Fibroblast of pulmonary artery (primary cell): ENCODE results near the gene ENTPD1.

Experiments used
- DNase-seq: peaks from one replicate; pipeline ENCODE4 v3.0.0-alpha.2; 2010; ENCODE audit warnings: low read depth
- H3K4me3 ChIP-seq: replicated peaks from 2 replicates; pipeline ENCODE4 v1.5.1; 2011; ENCODE audit warnings: low read depth, mild to moderate bottlenecking, control low read depth, low read length, moderate library complexity
- TF ChIP-seq, protein P1 (sequence below): IDR thresholded peaks from 2 replicates; pipeline ENCODE4 v1.5.1; 2011; ENCODE audit warnings: mild to moderate bottlenecking, control low read depth, low read length, inconsistent platforms; ENCODE audit errors: missing control alignments

ENTPD1 gene

DNA sequence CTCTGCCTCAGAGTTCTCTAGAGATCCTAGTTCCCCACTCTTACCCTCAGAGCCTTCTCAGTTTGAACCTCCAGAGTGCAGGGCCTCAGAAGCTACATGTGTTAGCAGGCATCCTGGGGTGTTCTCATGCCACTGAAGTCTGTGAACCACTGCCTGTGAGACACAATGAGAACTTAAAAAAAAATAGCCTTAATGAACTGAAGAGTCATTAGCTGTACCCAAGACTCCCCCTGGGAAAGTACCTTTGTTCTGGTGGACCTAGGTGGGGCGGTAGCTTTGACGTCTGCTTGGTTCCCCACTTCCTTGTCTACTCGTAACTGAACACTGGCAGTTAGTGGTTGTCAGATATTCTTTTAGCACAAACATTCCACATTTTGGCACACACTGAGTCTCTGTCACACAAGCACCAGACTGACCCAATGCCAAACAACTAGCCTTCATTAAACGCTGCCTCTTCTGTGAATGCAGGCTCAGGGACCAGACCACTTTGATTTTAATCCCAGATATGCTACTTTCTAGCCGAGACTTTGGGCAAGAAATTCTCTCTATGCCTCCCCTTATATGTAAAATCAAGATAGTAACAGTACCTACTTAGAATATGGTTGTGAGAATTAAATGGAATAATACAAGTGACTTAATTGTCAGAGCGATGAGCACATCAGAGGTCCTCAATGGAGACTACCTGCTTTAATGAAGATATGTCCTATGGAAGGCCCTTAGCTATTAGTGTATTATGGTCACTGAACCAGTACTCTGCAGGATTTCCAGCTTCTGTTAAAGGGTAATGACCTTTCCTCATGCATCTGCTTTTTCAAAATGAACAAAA is 76.5 kb downstream of the ENTPD1 start:
- no peak overlapping the region for H3K4me3 ChIP-seq
- TF ChIP-seq, protein P1, sequence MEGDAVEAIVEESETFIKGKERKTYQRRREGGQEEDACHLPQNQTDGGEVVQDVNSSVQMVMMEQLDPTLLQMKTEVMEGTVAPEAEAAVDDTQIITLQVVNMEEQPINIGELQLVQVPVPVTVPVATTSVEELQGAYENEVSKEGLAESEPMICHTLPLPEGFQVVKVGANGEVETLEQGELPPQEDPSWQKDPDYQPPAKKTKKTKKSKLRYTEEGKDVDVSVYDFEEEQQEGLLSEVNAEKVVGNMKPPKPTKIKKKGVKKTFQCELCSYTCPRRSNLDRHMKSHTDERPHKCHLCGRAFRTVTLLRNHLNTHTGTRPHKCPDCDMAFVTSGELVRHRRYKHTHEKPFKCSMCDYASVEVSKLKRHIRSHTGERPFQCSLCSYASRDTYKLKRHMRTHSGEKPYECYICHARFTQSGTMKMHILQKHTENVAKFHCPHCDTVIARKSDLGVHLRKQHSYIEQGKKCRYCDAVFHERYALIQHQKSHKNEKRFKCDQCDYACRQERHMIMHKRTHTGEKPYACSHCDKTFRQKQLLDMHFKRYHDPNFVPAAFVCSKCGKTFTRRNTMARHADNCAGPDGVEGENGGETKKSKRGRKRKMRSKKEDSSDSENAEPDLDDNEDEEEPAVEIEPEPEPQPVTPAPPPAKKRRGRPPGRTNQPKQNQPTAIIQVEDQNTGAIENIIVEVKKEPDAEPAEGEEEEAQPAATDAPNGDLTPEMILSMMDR, result no peak
- no peak for DNase-seq

DNA sequence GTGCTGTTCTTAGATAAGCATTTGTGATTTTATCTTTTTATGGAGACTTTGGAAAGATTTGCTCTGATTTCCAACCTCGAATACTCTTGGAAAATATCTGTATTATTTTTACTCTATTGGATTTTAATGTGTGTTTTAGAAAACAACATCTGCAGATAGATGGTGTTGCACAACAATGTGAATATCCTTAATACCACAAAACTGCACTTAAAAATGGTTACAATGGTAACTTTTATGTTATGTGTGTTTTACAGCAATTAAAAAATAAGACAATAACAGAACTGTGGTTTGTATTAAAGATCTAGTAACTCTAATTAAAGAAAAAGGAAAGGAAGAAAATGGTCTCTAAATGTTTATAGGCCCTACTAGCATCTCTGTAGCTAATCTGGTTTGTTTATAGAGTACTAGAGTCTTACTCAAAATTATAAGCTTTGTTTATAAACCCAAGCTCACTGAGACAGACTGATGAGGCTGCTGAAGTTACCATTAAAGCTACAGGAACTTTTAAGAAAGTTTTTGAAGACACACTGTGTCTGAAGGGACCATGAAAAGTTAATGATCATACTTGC is 77.2 kb downstream of the ENTPD1 start:
- H3K4me3 ChIP-seq, result no peak overlapping the region
- TF ChIP-seq, protein P1, result no peak
- no peak for DNase-seq

DNA sequence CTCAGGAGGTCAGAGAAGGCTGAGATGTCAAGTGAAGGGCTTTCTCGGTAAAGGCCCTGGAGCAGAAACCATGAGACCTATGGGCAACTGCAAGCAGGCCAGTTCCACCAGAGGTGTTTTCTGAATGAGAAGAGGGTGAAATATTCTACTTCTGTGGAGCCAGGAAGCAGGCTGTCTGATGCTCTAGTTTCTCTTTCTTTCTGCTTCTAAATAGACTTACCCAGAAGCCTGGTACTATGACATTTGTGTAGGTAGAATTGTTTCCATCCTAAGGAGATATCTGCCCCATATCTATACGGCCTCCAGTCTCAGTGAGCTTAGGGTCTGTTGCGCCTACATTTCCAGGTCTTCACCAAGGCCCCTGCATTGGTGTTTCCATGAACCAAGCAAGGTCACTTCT is 78.4 kb downstream of the ENTPD1 start:
- TF ChIP-seq, protein P1, result no peak
- H3K4me3 ChIP-seq, result no peak overlapping the region
- DNase-seq, result no peak

DNA sequence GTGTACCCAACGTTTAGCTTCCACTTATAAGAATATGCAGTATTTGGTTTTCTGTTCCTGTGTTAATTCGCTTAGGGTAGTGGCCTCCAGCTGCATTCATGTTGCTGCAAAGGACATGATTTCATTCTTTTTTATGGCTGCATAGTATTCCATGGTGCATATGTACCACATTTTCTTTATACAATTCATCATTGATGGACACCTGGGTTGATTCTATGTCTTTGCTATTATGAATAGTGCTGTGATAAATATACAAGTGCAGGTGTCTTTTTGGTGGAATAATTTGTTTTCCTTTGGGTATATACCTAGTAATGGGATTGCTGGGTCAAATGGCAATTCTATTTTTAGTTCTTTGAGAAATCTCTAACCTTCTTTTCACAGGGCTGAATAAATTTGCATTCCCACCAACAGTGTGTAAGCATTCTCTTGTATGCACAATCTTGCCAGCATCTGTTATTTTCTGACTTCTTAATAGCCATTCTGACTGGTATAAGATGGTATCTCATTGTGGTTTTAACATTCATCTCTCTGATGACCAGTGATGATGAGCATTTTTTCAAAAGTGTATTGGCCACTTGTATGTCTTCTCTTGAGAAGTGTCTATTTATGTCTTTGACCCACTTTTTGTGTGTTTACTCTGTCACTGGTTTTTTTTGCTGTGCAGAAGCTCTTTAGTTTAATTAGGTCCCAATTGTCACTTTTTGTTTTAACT is 79.3 kb downstream of the ENTPD1 start:
- DNase-seq, result no peak
- H3K4me3 ChIP-seq, result no peak overlapping the region
- TF ChIP-seq, protein P1, result no peak

DNA sequence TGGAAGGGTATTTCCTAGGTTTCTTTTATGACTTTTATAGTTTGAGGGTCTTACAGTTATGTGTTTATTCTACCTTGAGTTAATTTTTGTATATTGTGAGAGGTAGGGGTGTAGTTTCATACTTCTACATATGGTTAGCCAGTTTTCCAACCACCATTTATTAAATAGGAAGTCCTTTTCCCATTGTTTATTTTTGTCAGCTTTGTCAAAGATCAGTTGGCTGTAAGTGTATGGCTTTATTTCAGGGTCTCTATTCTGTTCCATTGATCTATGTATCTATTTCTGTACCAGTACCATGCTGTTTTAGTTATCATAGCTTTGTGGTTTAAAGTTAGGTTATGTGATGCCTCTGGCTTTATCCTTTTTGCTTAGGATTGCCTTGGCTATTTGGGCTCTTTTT is 79.9 kb downstream of the ENTPD1 start:
- DNase-seq, result no peak
- TF ChIP-seq, protein P1, result no peak
- no peak overlapping the region for H3K4me3 ChIP-seq

DNA sequence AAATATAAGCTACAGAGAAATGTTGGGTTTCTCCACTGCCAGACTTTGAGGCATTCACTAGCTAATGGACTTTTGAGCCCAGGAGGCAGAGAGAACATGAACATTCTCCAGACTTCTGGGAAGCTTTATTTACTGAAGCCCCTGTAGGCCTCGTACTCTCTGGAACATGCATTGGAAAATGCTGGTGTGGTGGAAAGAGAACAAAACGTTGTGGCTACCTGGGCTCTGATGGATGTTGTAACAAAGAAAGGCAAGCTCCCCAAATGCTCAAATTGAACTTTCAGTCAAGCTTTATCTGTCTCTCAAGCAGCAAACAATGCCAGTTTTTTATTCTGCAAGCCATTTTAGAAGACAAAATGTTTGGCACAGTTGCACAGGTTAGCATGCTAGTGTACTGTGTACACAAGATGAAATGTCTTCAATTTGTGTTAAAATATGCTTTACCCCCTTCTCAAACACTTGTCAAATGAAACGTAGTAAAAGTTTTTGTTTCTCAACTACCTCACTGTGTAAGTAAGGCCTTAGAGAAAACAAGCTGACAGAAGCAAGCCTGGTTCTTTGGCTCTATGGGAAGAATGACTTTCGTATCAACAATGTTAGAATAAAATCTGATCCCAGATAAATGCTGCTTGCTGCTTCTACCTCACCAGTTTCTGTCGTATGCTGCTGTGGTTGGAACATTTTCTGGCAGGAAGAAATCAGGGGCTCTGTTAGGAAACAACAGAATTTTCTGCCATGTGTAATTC is 80.8 kb downstream of the ENTPD1 start:
- DNase-seq, result no peak
- TF ChIP-seq, protein P1, result no peak
- no peak overlapping the region for H3K4me3 ChIP-seq
